GM21447 (cell line): ENCODE measurements around the gene LCT.

Experiments used
- ATAC-seq: cut with Tn5 transposase; IDR thresholded peaks from one replicate; pipeline ENCODE4 v1.9.1; 2021; ENCODE audit not compliant: unreplicated experiment

The LCT gene

GRCh38 chr2:135744760-135745314 is 92.1 kb downstream of the LCT start:
- ATAC-seq = no peak

- no peak for ATAC-seq
Observed at GRCh38 chr2:135743860-135744259, 93.1 kb downstream of the LCT start.

- peak; percentile 26 for ATAC-seq
Observed at GRCh38 chr2:135742325-135742757, 94.6 kb downstream of the LCT start.

- peak; percentile 82 for ATAC-seq
Observed at GRCh38 chr2:135741395-135742324, 95.3 kb downstream of the LCT start, which contains the start of gene UBXN4. Gene UBXN4 (plus strand): TSS chr2:135741855. CDS start chr2:135741930, 75 bp downstream.

- ATAC-seq = no peak
Observed at GRCh38 chr2:135741043-135741394, 96.0 kb downstream of the LCT start.

GRCh38 chr2:135740206-135740605 is 96.8 kb downstream of the LCT start:
- no peak for ATAC-seq
